Fibroblast of skin of left quadriceps (primary cell): ENCODE measurements around the gene SLIT3.

Source experiments
- DNase-seq, 2 experiments: peaks; one replicate each; pipeline ENCODE4 v3.0.0-alpha.2; 2013; ENCODE audit warnings: low read depth in 2 of 2

Gene SLIT3

DNA sequence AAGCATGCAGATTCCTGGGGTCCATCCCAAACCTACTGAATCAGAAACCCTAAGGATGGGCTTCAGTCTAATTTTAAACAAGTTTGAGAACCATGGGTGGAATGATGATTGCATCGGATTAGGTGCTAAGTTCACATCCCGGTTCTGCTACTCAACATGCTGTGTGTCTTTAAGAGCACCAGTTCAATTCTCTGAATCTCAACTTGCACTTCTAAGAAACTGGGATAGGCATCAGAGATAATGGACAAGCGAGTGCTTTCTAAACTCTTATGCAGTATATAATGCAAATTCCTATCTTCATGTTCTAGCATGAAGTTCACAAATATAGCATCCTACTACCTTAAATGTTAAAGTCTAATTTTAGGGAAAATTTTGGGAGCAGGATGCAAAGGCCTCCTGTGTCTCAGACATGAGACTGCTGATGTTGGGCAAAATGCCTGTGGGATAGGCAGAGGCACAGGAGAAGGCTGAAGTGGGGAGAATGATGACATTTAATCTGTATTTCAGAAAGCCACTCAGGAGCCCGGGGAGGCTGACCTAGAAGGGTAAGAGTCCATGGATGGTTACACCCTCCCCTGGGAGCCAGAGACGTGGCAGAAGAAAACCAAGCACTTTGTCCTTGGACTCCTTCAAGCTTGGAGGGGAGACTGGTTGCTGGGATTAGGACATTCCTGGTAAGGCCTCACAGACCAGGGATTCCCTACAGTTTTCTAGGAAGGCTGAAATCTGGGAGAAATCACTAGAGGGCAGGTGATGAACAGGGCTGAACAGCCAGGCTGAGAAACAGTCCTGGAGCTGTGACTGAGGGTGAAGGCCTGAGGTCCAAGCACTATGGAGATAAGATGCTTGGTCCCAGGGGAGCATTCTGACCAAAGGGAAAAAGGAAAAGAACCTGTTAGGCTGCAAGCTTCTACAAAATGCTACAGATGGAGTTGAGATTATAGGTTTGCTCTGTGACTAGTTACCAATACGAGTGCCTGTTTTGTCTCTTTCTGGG lies 409.8 kb downstream of the SLIT3 start:
- no peak for DNase-seq

DNA sequence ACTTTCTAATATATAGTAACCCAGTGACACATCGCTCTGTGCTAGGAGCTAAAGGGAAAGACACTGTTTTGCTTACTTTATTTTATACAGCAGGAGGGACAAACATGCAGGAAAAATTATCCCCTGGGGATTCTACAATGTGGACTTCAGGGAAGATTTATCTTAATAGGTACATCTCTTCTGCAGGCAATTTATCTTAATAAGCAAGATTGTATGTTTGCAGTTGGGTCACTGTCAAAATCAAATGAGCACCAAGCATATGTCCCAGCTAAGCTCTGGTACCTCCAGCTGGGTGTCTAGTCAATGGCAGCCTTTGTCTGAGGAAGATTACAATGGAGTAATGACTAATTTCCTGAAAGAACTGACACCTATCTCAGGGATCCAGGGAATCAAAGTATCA lies 411.9 kb downstream of the SLIT3 start:
- no peak for DNase-seq

DNA sequence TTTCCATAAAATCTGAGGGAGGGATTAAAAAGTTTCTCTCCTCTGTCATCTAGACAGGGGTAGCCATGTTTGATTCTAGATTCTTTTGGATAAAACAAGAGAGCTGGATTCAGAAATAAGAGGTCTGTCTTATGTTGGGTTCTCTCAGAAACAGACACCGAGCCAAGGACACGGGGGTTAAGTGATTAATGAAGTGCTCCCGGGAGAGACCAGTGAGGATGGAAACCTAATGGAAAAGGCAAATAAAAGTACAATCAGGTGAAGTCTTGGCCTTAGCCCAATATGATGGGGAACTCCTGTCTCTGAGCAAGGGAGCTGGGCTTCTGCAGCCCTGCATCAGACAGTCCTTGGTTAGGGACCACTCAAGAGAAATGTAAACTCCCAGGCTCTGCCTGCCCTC lies 413.0 kb downstream of the SLIT3 start:
- DNase-seq = no peak

DNA sequence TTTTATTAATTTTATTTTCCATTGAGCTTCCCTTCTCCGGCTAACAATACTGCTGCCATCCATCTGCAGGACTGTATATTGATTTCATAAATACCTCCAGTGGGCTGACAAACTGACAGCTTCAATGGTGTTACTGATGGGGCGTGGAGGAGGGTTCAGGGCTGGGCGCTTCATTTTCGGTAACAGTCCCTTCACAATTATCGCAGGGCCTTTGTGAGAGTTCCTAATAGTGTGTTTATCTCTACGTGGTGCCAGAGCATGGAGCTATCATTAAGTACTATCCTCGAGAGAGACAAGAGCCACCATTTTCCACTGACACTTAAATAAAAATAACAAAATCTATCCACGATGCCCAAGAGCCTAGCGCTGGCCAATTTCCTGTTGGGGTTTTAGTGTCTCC lies 414.8 kb downstream of the SLIT3 start:
- DNase-seq = no peak

DNA sequence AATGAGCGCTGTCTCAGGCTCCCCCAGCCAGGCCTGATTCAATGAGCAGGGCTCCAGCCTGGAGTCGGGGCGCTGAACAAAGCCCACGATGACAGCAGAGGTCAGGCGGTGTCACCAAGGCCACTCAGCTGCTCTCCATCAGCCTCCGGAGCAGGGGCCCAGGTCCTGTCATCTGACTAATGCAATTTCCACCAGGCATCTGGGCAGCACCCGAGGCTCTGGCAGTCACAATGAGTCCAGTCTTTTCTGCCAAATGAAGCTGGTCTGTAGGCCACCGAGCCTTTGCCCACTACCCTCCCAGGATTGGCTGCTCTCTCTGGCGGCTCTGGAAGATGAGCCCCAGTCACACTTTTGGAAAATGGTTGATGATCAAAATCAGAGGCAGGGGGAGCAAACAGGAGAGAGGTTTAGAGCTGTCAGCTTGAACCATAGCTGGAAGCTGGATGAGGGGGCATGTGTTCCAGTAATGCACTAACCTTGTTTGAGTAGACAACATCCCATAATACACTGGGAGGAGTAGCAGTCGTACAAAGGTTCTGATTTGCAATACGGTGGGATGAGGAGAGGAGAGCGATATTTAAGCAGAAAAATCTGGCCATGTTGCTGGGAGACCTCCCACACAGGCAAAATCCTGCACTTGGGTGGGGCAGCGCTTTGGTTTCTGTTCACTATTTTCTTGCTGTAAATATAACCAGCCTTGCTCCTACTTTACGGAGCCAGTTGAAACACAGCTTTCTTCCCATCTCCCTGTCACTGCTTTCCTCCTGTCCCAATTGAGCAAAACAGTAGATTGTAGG lies 415.4 kb downstream of the SLIT3 start:
- no peak for DNase-seq

DNA sequence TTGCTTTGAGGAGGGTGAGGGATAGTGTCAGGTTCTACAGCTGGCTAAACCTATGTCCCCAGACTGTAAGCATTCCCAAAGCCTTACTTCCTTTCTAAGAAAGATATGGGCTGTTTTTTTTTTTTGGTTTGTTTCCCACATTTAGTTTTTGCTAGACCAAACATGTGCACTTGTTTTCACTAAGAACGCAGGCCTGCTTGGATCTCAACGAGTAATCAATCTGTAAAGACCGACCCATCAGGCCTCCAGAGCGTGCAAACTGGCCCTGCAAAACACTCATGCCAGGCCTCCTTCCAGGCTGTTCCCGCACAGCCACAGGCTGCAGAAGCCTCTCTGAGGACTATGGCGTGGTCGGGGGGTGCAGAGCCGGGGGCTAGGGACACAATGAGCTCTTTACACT lies 416.9 kb downstream of the SLIT3 start:
- no peak for DNase-seq

DNA sequence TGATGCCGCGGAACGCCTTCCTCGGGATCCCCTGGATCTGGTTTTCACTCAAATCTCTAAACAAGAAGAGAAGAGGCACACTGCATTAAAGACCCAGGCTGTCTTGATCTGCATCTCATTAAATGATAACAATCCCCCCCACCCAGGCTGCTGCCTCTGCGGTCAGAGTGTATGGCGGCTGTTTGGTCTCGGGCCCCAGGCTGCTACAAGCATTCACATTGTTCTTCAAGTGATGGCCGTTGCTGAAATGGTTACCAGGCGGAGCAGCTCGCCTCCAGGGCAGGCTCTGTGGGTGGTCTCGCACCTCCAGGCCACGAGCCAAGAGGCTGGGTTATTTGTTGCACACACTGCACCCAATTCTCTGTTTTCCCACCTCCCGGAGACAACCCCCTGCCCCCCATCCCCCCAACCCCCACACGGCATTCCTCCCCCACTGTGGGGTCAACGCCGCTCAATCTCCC lies 417.6 kb downstream of the SLIT3 start:
- no peak for DNase-seq

DNA sequence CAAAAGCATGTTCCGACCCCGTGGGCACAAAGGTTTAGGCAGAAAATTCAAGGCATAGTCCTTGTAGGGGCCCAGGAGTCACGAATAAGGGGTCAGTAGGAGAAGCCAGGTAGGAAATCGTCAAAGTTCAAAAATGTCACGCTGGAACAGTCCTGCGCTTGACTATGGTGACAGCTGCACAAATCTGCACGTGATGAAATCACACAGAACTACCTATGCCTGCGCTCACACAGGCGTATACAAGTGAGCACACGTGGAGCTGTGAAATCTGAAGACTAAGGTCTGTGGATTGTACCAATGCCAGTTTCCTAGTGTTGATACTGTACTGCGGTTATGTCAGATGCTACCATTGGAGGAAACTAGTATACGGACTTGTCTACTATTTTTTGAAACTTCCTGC lies 418.7 kb downstream of the SLIT3 start:
- DNase-seq = no peak

DNA sequence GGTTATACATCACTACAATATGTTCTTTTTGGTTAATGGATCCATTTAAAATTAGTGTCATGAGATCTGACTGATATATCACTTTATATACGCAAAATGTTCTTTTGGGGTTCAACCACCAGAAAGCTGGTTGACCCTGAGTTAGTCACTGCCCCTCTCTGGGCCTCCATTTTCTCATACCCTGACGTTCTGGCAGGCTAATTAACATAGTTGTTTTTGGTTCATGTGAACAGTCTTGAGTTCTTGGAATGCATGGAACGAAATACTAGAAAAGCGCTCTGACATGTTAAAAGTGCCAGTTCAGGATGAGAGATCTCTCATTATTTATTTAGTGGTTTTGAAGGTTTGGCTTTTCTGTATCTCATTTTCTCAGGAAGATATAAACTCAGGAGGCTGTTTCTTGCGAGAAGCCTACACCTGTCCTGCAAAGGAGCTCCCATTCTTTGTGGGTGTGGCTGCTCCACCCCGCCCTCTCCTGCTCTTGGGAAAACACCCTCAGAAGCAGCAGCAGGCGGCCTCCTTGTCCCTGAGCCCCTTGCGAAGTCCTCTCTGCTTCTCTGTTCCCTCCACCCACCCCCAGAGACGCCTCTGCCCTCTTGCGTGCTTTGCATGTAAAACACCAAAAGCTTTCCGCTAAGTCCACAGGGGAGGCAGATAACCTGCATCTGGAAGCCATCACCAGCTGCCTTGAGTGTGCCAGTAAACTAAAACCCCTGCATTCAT lies 419.4 kb downstream of the SLIT3 start:
- DNase-seq = no peak

DNA sequence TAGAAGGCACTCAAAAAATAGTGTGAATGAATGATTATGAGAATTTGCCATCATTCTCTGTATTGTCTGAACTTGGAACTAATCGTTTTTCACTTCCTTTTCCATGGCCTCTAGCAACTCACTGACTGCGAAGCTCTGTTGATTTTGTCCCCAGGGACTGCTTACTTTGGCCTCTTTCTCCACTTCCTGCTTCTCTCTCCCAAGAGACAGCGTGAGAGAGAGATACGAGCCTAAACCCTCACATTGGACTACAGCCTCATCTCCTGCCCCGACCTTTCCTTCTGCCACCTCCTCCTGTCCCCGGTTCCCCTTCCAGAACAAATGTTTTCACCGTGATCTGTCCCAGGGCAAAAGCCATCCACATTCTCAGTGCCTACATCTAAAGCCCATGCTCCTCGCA lies 421.0 kb downstream of the SLIT3 start:
- no peak for DNase-seq

DNA sequence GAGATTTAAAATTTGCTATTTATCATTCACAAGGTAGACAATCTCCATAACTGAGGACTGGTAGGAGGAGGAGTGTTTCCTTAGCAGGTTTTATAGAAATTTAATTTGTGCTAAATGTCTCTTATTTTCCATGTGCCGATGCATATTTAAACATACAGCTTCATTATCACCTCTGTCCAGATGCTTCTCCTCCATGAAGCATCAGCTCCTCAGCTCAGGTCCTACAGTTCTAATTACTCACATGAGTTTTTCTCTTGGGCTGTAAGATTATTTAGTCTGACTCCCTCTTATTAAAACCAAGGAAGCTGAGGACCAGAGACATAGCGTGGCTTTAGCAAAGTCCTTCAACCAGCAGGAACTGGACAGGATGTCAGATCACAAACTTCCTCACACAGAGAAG lies 421.6 kb downstream of the SLIT3 start:
- DNase-seq = no peak

DNA sequence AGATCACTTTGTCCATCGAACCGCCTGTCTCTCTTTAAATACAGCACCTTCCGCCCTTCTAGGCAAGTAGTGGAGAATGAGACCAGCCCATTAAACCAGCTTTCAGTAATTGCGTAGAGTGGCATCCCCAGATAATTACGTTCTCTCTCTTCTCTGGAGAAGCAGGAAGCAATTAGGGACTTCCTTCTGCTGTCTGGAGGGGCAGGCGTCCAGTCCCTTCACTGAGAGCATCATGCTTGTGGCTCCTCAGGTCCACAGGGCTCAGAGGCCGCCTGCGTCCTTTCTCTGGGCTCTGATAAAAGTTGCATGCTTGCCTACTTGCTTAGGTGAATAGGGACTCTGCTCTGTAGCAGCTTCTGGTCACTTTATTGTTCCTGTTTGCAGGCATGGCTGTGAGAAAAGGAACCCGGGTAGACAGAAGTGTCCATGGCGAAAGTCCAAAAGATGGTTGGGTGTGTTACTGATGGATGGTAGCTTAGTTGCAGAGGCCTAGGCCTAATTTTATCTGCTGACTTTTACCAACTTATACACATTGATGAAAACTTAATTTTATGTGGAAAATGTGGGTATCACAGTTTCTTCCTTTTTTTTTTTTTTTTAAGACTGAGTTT lies 422.7 kb downstream of the SLIT3 start:
- DNase-seq = no peak

DNA sequence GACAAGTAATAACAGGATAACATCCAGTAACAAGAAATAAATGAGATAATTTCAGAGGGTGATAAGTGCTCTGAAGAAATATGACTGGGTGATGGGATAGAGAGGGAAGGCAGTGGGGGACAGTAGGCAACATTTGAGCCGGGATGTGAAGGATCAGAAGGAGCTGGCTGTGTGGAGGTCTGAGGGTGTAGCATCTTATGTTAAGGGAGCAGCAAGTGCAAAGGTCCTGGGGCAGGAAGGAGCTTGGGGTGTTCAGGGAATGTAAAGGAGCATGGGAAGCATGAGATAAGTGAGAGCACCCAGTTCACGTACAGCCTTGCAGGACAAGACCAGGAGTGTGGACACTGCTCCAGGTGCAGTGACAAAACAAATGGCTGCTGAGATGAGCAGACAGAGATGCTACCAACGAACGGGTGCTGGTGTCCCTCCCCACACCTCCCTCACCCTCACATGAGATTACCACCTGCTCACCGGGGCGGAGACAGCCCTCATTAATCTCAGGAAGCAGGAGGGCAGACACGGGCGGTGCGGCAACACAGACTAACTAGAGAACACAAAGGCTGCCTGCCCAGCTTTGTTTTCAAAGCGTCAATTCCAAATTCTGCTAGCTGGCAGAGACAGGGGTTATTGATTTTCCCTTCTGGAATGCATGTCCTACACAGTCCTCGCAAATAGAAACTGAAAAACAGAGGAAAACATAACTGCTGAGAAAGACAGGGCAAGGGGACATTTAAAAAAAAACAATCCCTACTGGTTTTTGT lies 423.6 kb downstream of the SLIT3 start:
- DNase-seq = no peak

DNA sequence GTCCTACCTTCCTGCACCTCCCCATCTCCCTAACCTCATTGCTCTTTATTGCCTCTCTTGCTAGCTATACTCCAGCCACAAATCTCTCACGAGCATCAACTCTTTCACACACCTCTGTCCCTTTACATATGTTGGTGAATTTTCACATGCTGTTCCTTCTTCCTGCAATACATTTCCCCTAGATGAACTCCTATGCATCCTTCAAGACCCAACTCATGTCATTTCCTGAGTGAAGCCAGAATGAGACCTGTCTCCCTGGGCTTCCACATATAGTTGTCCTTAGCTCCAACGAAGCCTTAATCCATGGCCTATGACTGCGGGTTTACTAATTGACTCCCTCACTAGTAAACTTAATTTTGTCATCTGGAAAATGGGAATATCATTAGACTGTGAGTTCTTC lies 424.5 kb downstream of the SLIT3 start:
- no peak for DNase-seq

DNA sequence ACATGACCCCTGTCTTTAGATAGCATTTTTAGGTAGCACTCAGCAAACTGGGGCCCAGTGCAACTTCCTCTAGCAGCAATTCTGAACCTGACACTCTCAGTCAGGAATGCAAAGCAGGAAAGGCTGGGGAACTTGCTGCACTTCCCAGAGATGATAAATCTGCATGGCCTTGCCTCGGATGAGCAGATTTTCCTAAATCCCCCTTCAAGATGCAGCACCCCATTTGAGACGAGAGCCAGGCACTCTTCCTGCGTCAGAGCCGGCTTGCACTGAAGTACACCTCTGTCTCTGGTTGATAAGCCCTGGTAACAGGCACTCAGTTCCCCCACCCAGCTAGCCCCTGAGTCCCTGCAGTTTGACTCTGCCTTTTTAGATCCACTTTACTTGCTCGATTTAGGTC lies 425.1 kb downstream of the SLIT3 start:
- DNase-seq = no peak

DNA sequence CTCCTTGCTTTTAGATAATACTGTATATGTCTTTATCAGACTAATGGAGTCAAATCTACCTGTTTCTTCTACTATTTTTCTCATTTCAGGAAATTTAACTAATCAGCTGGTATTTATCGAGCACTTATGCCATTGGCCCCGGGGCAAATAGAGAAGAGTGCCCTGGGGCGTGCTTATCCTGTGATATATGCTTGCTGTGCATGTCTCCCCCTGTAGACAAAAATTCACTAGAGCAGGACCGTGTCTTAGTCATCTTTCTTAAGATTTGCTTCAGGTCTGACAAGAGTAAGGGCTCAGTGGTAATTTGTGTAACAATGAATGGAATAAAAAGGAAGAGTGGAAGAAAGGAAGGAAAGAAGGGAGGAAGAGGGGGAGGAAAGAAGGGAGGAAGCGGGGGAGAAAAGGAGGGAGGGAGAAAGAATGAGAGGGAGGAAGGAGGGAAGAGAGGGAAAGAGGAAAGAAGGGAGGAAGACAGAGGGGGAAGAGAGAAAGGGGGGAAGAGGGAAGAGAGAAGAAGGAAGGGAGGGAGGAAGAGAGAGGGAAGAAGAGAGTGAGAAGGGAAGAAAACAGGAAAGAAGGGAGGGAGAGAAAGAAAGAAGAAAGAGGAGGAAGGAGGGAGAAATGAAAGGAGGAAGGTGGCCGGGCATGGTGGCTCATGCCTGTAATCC lies 426.1 kb downstream of the SLIT3 start:
- no peak for DNase-seq

DNA sequence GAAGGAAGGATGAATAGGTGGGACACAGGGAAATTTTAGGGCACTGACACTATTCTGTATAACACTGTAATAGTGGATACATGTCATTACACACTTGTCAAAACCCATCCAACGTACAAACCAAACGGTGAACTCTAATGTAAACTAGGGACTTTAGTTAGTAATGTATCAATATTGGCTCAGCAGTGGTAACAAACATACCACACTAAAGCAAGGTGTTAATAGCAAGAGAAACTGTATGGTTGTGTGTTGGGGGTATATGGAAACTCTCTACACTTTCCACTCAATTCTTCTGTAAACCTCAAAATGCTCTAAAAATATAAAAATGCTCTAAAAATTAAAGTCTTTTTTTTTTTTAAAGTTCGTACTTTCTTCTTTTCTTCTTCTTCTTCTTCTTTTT lies 428.7 kb downstream of the SLIT3 start:
- no peak for DNase-seq

DNA sequence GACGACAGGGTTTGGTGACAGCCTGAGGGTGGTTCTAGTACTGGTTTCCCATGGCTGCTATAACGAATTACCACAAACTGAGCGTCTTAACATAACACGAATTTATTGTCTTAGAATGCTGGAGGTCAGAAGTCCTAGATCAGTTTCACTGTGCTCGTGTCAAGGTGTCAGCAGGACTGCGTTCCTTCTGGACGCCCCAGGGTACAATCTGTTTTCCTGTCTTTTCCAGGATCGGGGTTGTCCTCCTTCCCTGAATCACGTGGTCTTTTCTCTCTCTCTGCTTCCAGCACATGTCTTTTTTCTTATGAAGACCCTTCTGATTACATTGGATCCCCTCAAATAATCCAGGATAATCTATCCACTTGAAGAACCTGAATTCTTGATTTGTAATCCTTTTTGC lies 430.0 kb downstream of the SLIT3 start:
- no peak for DNase-seq

DNA sequence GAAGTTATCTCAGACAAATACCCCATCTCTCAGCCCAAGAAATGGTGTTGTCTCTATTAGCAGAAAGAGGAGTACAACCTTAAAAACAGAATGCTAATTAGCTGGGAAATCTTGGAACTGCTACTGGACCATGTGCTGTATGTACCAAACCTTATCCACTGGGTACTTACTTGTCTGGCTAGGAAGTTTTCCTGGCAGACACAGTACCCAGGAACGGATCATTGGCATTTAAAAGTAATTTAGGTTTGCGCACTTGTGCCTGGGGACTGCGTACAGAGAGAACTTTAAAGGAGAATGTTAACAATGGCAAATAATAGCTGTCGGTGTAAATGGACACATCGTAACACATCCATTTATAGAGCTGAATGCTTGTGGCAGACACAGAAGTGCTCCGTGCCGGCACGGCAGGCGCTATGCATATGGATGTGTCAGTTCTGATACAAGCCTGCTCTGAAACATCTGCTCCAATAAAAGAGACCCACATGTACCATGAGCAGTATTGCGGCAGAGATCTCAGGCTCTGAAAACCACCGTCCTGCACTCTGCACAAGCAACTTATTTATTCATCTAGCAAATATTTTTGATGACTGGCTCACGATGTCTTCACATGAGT lies 431.2 kb downstream of the SLIT3 start:
- DNase-seq = peak; percentile 51 to 61

DNA sequence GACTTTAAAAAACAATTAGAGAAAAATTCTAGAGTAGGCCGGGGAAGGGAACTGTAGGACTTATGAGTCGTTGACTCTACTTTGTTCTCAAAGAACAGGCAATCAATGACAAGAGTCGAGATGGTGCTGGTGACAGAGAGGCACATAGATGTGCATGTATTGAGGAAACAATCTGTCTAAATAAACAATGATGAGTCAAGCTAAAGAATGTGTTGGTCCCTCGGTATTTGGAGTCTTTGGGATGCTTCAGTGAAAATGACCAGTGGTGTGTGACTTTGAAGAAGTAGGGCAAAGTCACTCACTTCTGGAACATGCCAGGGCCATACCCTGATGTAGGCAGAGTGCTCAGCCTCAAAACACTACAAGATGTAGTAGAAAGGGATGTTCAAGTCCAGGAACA lies 433.7 kb downstream of the SLIT3 start:
- no peak for DNase-seq
